ENCODE results near the gene C1orf185. TPM values are rescaled to one million over a fixed set of nuclear protein-coding genes. Genes with fewer than 3 reads are reported as not detected.

C1orf185 gene
- total RNA-seq: not detected
- long read RNA-seq: 0 reads

DNA sequence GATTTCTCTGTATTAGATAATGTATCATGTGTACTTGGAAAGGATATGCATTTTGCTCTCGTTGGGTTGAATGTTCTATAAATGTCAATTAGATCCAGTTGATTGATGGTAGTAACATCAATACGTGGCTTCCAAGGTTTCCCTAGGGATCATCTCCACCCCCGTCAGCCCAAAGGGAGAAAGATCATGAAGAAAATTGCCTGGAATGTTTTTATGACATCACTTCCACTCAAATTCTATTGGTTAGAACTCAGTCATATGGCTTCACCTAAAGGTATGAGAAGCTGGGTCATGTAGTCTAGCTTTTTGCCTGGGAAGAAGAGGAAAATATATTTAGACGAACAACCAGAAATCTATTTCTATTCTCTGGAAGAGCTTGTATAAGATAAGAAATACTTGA is at the start of gene C1orf185:
C1orf185 (plus strand) TSS at position 253 of the 400 bp plus-strand sequence; CDS start at position 259, 6 bp downstream.
- peaks cover 8% of the 10 kb centered on the region for H3K27me3 ChIP-seq (ENCODE audit: low read depth)
- H3K36me3 ChIP-seq: no peaks in the 10 kb centered on the region
- no peak within 1 kb of the TSS for H3K27ac ChIP-seq (replicated peaks)
- H3K9me3 ChIP-seq (replicated peaks): no peaks in the 10 kb centered on the region
- no peak for DNase-seq
- intact Hi-C loops (cut with micrococcal nuclease): no loop called here
- H3K4me3 ChIP-seq: no peak within 1 kb of the TSS
- TF ChIP-seq, protein P1, sequence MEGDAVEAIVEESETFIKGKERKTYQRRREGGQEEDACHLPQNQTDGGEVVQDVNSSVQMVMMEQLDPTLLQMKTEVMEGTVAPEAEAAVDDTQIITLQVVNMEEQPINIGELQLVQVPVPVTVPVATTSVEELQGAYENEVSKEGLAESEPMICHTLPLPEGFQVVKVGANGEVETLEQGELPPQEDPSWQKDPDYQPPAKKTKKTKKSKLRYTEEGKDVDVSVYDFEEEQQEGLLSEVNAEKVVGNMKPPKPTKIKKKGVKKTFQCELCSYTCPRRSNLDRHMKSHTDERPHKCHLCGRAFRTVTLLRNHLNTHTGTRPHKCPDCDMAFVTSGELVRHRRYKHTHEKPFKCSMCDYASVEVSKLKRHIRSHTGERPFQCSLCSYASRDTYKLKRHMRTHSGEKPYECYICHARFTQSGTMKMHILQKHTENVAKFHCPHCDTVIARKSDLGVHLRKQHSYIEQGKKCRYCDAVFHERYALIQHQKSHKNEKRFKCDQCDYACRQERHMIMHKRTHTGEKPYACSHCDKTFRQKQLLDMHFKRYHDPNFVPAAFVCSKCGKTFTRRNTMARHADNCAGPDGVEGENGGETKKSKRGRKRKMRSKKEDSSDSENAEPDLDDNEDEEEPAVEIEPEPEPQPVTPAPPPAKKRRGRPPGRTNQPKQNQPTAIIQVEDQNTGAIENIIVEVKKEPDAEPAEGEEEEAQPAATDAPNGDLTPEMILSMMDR (IDR thresholded peaks at IDR 0.05; ENCODE audit: borderline replicate concordance): no peak
- H3K4me1 ChIP-seq: no peaks in the 10 kb centered on the region

DNA sequence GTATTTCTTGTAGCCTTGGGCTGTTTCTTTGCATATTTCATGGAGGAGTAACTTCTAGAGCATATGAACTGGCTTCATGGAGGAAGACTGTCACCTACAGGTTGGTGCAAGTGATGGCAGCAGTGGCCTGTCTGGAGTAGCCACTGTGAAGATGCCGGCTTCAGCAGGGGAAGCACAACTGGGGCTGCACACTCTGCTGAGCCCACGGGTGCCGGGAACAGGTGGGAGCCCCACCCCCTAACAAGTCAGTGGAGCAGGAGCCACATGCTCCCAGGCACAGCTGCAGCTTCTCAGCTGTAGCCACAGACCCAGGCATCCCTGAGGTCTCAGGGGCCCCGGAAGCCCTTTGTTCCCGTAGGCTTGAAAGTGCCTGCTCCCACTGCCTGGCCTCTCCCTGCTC is 43.2 kb upstream of the C1orf185 start:
- no peaks in the 10 kb centered on the region for H3K27me3 ChIP-seq (ENCODE audit: low read depth)
- no peak overlapping the region for H3K4me3 ChIP-seq
- intact Hi-C loops (cut with micrococcal nuclease): no loop called here
- H3K9me3 ChIP-seq (replicated peaks): peaks cover 46% of the 10 kb centered on the region
- TF ChIP-seq, protein P1 (IDR thresholded peaks at IDR 0.05; ENCODE audit: borderline replicate concordance): no peak
- DNase-seq: no peak
- H3K36me3 ChIP-seq: no peaks in the 10 kb centered on the region
- no peak overlapping the region for H3K27ac ChIP-seq (replicated peaks)
- no peaks in the 10 kb centered on the region for H3K4me1 ChIP-seq

DNA sequence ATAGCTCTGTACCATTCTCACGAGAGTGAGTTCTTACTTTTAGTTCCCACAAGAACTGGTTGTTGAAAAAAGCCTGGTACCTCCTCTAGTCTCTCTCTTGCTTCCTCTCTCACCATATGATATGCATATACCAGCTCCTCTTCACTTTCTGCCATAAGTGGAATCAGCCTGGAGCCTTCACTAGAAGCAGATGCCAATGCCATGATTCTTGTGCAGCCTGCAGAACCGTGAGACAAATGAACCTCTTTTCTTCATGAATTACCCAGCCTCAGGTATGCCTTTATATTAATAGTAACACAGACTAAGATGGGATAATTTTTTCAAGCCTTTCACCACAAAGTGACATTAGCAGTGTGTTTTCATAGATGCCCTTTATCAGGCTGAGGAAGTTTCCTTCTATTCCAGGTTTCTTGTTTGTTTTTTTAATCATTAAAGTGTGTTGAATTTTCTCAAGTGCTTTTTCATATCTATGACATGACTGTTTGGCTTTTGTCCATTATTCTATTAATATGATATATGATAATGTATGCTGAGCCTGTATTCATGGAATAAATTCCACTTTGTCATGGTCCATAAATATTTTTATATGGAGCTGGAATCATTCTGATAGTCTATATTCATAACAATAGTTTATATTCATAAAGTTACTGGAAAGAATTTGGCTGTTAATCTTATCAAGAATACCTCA is 40.7 kb upstream of the C1orf185 start:
- H3K4me3 ChIP-seq: no peak overlapping the region
- peaks cover 42% of the 10 kb centered on the region for H3K9me3 ChIP-seq (replicated peaks)
- H3K4me1 ChIP-seq: no peaks in the 10 kb centered on the region
- H3K36me3 ChIP-seq: no peaks in the 10 kb centered on the region
- intact Hi-C loops (cut with micrococcal nuclease): no loop called here
- TF ChIP-seq, protein P1 (IDR thresholded peaks at IDR 0.05; ENCODE audit: borderline replicate concordance): no peak
- H3K27me3 ChIP-seq (ENCODE audit: low read depth): no peaks in the 10 kb centered on the region
- H3K27ac ChIP-seq (replicated peaks): no peak overlapping the region
- no peak for DNase-seq

DNA sequence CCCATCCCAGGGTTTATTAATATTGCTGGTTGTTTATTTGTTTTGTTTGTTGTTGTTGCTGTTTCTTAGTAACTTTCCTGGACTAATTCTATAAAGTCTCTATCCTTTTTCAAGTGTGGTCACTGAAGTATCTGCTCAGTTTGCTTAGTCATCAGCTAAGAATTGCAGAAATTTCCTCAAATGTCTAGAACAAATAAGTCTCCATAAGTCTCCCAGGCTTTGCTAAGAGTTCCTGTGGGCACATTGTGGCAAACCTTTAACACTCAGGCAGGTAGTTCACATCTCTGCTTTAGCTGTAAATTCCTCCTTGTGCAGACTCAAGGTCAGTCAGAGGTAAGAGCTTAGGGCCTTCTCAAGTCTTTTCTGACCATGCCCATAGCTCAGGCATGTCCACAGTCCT is 38.9 kb upstream of the C1orf185 start:
- Histone ChIP-seq H3K36me3 (no peaks in the 10 kb centered on the region), H3K4me1 (no peaks in the 10 kb centered on the region), H3K27me3 (ENCODE audit: low read depth) (no peaks in the 10 kb centered on the region), H3K27ac (replicated peaks) (no peak overlapping the region), H3K4me3 (no peak overlapping the region), H3K9me3 (replicated peaks) (peaks cover 24% of the 10 kb centered on the region)
- intact Hi-C loops (cut with micrococcal nuclease): no loop called here
- DNase-seq: no peak
- TF ChIP-seq, protein P1 (IDR thresholded peaks at IDR 0.05; ENCODE audit: borderline replicate concordance): no peak

DNA sequence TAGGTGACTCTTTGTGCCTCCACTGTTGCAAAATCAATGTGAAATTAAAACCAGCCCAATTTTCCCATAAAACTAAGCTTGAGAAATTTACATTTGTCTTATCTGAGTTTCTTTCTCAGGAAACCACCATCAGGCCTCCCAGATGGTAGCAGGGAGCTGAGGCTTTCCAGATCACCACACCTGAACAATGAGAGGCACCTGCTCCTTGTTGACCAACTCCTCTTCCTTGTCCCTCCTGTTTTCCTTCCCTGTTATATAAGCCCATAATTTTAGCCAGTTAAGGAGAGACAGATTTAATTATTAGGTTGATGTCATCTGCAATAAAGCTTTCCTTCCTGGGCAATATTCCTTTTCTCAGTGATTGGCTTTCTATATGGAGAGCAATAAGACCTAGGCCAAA is 32.0 kb upstream of the C1orf185 start:
- intact Hi-C loops (cut with micrococcal nuclease): no loop called here

More for the DNA sequence above, 32.0 kb upstream of the C1orf185 start:
- Histone ChIP-seq H3K36me3 (no peaks in the 10 kb centered on the region), H3K4me1 (no peaks in the 10 kb centered on the region), H3K9me3 (replicated peaks) (no peaks in the 10 kb centered on the region), H3K27me3 (ENCODE audit: low read depth) (no peaks in the 10 kb centered on the region), H3K27ac (replicated peaks) (no peak overlapping the region), H3K4me3 (no peak overlapping the region)
- no peak for DNase-seq
- TF ChIP-seq, protein P1 (IDR thresholded peaks at IDR 0.05; ENCODE audit: borderline replicate concordance): no peak
